HCT116 (cell line): ENCODE measurements around the gene RIPOR3. TPM values are rescaled to one million over a fixed set of nuclear protein-coding genes. Genes with fewer than 3 reads are reported as not detected.

Experiments used
- ATAC-seq: fragments of 200-7000 bp; cut with Tn5 transposase; 2 replicates; pipeline ENCODE4 v1.9.1; 2020; ENCODE audit warnings: mild to moderate bottlenecking, moderate library complexity
- BruUV-seq: library from RNA; stranded (reverse); fragments of 400-500 nt; replicated peaks from 2 replicates; lab custom pipeline; 2021; lab: Mats Ljungman, UMichigan
- CTCF ChIA-PET: fragments of 300-600 bp; sonication (Branson Sonifier 250); formaldehyde crosslinking; loops from one replicate; lab custom pipeline; 2021; ENCODE audit warnings: antibody characterized with exemption; lab: Charles Lee
- POLR2A ChIA-PET: fragments of 300-600, 350-600 bp; sonication (Branson Sonifier 250); formaldehyde crosslinking; loops from one replicate; lab custom pipeline; 2021; ENCODE audit warnings: antibody characterized with exemption; lab: Charles Lee
- RAD21 ChIA-PET, 2 experiments: fragments of 300-600 bp; sonication (Branson Sonifier 250); formaldehyde crosslinking; loops; one replicate each; lab custom pipeline; 2023; ENCODE audit warnings: low total read pairs in 2 of 2; ENCODE audit not compliant: uncharacterized antibody in 2 of 2, unreplicated experiment in 2 of 2, low non-redundant PET in 1 of 2; lab: Charles Lee
- DNase-seq: peaks from one replicate; pipeline ENCODE4 v3.0.0-alpha.2; 2010; ENCODE audit warnings: low read depth, low spot score
- H2AFZ ChIP-seq: fragments of 200-600 bp; shearing (Covaris generic), sonication (generic); 2 replicates; pipeline ENCODE4 v1.6.1; 2017; ENCODE audit warnings: low read depth, mixed run types, mixed read lengths, antibody characterized with exemption, low read length; ENCODE audit not compliant: poor library complexity, severe bottlenecking
- H3K27ac ChIP-seq: 2 replicates; pipeline ENCODE4 v1.5.1; 2012; ENCODE audit warnings: low read depth, low read length
- H3K27me3 ChIP-seq: fragments of 200-600 bp; sonication (generic); 2 replicates; pipeline ENCODE4 v1.6.1; 2016; ENCODE audit warnings: mixed run types, low read length, mixed read lengths; ENCODE audit not compliant: insufficient read depth
- H3K36me3 ChIP-seq, 2 experiments: fragments of 200-500 bp in 1 of 2; fragments of 200-600 bp in 1 of 2; sonication (Bioruptor generic) in 1 of 2; sonication (generic) in 1 of 2; 2 replicates each; pipeline versions ENCODE4 v1.5.1 to v1.6.1; 2014 to 2016; ENCODE audit warnings: low read length in 2 of 2, inconsistent platforms in 1 of 2, mixed read lengths in 1 of 2, mixed run types in 1 of 2; ENCODE audit not compliant: insufficient read depth in 2 of 2, control insufficient read depth in 1 of 2
- H3K4me1 ChIP-seq, 2 experiments: fragments of 200-600 bp in 1 of 2; sonication (generic) in 1 of 2; 2 replicates each; pipeline versions ENCODE4 v1.5.1 to v1.6.1; 2012 to 2017; ENCODE audit warnings: low read length in 2 of 2, inconsistent platforms in 1 of 2, mild to moderate bottlenecking in 1 of 2, mixed read lengths in 1 of 2, mixed run types in 1 of 2, moderate library complexity in 1 of 2; ENCODE audit not compliant: insufficient read depth in 2 of 2, control insufficient read depth in 1 of 2
- H3K4me2 ChIP-seq: fragments of 200-600 bp; sonication (generic); 2 replicates; pipeline ENCODE4 v1.6.1; 2017; ENCODE audit warnings: mixed run types, low read length, mixed read lengths
- H3K4me3 ChIP-seq, 2 experiments: fragments of 200-600 bp in 1 of 2; sonication (generic) in 1 of 2; replicated peaks in 1 of 2; 2 replicates each; pipeline ENCODE4 v1.5.1; 2011 to 2016; ENCODE audit warnings: low read length in 2 of 2, control low read depth in 1 of 2, low read depth in 1 of 2, mild to moderate bottlenecking in 1 of 2, mixed read lengths in 1 of 2, mixed run types in 1 of 2
- H3K79me2 ChIP-seq: fragments of 200-600 bp; sonication (generic); 2 replicates; pipeline ENCODE4 v1.6.1; 2017; ENCODE audit warnings: mild to moderate bottlenecking, mixed run types, low read length, moderate library complexity, mixed read lengths; ENCODE audit not compliant: insufficient read depth
- H3K9ac ChIP-seq: fragments of 200-600 bp; sonication (generic); 2 replicates; pipeline ENCODE4 v1.6.1; 2016; ENCODE audit warnings: low read length, mixed read lengths
- H3K9me2 ChIP-seq: fragments of 200-600 bp; sonication (generic), shearing (Covaris generic); 2 replicates; pipeline ENCODE4 v1.6.1; 2017; ENCODE audit warnings: mixed run types, mild to moderate bottlenecking, moderate library complexity; ENCODE audit not compliant: insufficient read depth
- H3K9me3 ChIP-seq, 2 experiments: fragments of 200-500 bp in 1 of 2; fragments of 200-600 bp in 1 of 2; sonication (Bioruptor generic) in 1 of 2; sonication (generic) in 1 of 2; 2 replicates each; pipeline ENCODE4 v1.6.1; 2014 to 2017; ENCODE audit warnings: low read length in 2 of 2, mixed read lengths in 2 of 2, inconsistent platforms in 1 of 2, low read depth in 1 of 2, mild to moderate bottlenecking in 1 of 2, mixed run types in 1 of 2, moderate library complexity in 1 of 2; ENCODE audit not compliant: control insufficient read depth in 1 of 2, insufficient read depth in 1 of 2
- H4K20me1 ChIP-seq: fragments of 200-600 bp; sonication (generic), shearing (Covaris generic); 2 replicates; pipeline ENCODE4 v1.6.1; 2017; ENCODE audit warnings: mixed run types, mild to moderate bottlenecking, moderate library complexity; ENCODE audit not compliant: insufficient read depth
- CEBPB ChIP-seq: IDR thresholded peaks from 2 replicates; pipeline ENCODE4 v1.6.1; 2012; ENCODE audit warnings: low read depth
- EGR1 ChIP-seq: IDR thresholded peaks from 2 replicates; pipeline ENCODE4 v1.6.1; 2012; ENCODE audit warnings: low read depth
- ELF1 ChIP-seq: IDR thresholded peaks from 2 replicates; pipeline ENCODE4 v1.6.1; 2012; ENCODE audit warnings: low read depth, borderline replicate concordance
- EZH2phosphoT487 ChIP-seq: fragments of 200-600 bp; IDR thresholded peaks from 2 replicates; pipeline ENCODE4 v1.6.1; 2018; ENCODE audit warnings: antibody characterized with exemption, borderline replicate concordance
- FOSL1 ChIP-seq: IDR thresholded peaks from 2 replicates; pipeline ENCODE4 v1.6.1; 2012; ENCODE audit warnings: low read depth
- POLR2A ChIP-seq: IDR thresholded peaks from 2 replicates; pipeline ENCODE4 v1.7.0; 2011; ENCODE audit warnings: borderline replicate concordance; ENCODE audit not compliant: insufficient read depth, insufficient read length; ENCODE audit errors: extremely low read depth
- POLR2AphosphoS5 ChIP-seq: IDR thresholded peaks from 2 replicates; pipeline ENCODE4 v1.6.1; 2011; ENCODE audit warnings: mild to moderate bottlenecking, low read depth, low read length, moderate library complexity
- RAD21 ChIP-seq: IDR thresholded peaks from 2 replicates; pipeline ENCODE4 v1.6.1; 2012; ENCODE audit warnings: low read depth, mild to moderate bottlenecking
- SIN3A ChIP-seq: IDR thresholded peaks from 2 replicates; pipeline ENCODE4 v1.6.1; 2012; ENCODE audit warnings: low read depth
- SP1 ChIP-seq: IDR thresholded peaks from 2 replicates; pipeline ENCODE4 v1.6.1; 2012; ENCODE audit warnings: low read depth
- TCF7L2 ChIP-seq: IDR thresholded peaks from 2 replicates; pipeline ENCODE4 v1.7.0; 2011; ENCODE audit warnings: borderline replicate concordance, inconsistent platforms; ENCODE audit not compliant: insufficient read depth, insufficient read length; ENCODE audit errors: extremely low read depth
- ZFX ChIP-seq: fragments of 450-650 bp; IDR thresholded peaks from 2 replicates; pipeline ENCODE4 v1.6.1; 2017
- ZNF274 ChIP-seq: fragments of 200-500 bp; sonication (Bioruptor generic); IDR thresholded peaks from 2 replicates; pipeline ENCODE4 v1.6.1; 2014; ENCODE audit warnings: mild to moderate bottlenecking, low read depth, low read length, inconsistent platforms
- intact Hi-C: fragments of 100-400 bp; cut with micrococcal nuclease; formaldehyde crosslinking; loops from 2 replicates; pipeline ENCODE4 v1.10.0; 2022
- total RNA-seq: library from RNA; stranded (reverse); gene quantifications from one replicate; pipeline ENCODE4 v1.2.1, GENCODE V29; 2021; ENCODE audit not compliant: unreplicated experiment
- TF ChIP-seq, protein P1 (sequence below): IDR thresholded peaks from 2 replicates; pipeline ENCODE4 v1.6.1; 2012
- TF ChIP-seq, protein P2 (sequence below): IDR thresholded peaks from 2 replicates; pipeline ENCODE4 v1.6.1; 2012
- TF ChIP-seq, protein P3 (sequence below), 3 experiments: fragments of 200-600 bp in 1 of 3; sonication (generic) in 1 of 3; IDR thresholded peaks in 2 of 3; conservative IDR thresholded peaks in 1 of 3; 2 replicates each; pipeline ENCODE4 v1.5.1; 2012 to 2017; ENCODE audit warnings: low read depth in 2 of 3, low read length in 2 of 3, antibody characterized with exemption in 1 of 3, borderline replicate concordance in 1 of 3, control low read depth in 1 of 3, mild to moderate bottlenecking in 1 of 3, mixed read lengths in 1 of 3, mixed run types in 1 of 3, moderate library complexity in 1 of 3; ENCODE audit not compliant: insufficient read depth in 1 of 3

RIPOR3 gene
- total RNA-seq, 1 experiment from 2014 or later: 0.22 TPM

DNA sequence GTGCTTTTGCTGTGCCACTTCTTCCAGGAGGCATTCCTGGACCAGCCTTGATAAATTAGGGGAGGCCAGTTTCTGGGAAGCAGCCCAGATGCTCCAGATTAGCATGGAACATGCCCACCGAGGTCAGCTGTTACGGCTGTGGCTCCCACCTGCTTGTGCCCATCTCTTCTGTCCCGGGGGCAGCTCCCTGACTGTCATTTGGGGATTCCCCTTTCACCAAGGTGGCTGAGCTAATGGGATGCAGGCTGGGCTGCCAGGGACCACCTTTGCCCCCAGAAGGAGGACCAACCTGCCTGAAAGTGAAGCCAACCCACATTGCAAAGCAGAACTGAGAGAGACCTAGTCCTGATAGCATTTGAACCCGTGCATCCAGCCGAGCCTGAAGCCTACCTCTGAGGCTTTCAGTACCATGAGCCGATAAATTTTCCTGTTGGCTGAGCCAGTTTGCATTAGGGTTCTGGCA lies 95.9 kb downstream of the RIPOR3 start:
- no peak overlapping the region for H2AFZ ChIP-seq
- no peak overlapping the region for H3K27ac ChIP-seq
- ChIA-PET POLR2A (no interaction called here), CTCF (no interaction called here), RAD21 (no interaction called here)
- intact Hi-C loops: no loop called here
- H3K27me3 ChIP-seq: no peaks in the 10 kb centered on the region
- ATAC-seq (no peak), DNase-seq (no peak)
- no peak overlapping the region for H3K4me3 ChIP-seq
- no peaks in the 10 kb centered on the region for H3K79me2 ChIP-seq
- H3K4me1 ChIP-seq: peaks cover 0 to 5% of the 10 kb centered on the region in 2 experiments; a peak in 1 of 4 replicates
- TF ChIP-seq EZH2phosphoT487: no peak
- no peak for TF ChIP-seq POLR2AphosphoS5
- TF ChIP-seq POLR2A: no peak
- no peak for TF ChIP-seq TCF7L2
- no peak for TF ChIP-seq ZFX
- no peak for TF ChIP-seq SIN3A
- TF ChIP-seq RAD21: no peak
- H3K4me2 ChIP-seq: no peak overlapping the region
- no peaks in the 10 kb centered on the region for H3K9me2 ChIP-seq
- H4K20me1 ChIP-seq: no peaks in the 10 kb centered on the region
- no peak overlapping the region for H3K9ac ChIP-seq
- H3K36me3 ChIP-seq: no peaks in the 10 kb centered on the region
- no peaks in the 10 kb centered on the region for H3K9me3 ChIP-seq
- BruUV-seq: no TSS peak

DNA sequence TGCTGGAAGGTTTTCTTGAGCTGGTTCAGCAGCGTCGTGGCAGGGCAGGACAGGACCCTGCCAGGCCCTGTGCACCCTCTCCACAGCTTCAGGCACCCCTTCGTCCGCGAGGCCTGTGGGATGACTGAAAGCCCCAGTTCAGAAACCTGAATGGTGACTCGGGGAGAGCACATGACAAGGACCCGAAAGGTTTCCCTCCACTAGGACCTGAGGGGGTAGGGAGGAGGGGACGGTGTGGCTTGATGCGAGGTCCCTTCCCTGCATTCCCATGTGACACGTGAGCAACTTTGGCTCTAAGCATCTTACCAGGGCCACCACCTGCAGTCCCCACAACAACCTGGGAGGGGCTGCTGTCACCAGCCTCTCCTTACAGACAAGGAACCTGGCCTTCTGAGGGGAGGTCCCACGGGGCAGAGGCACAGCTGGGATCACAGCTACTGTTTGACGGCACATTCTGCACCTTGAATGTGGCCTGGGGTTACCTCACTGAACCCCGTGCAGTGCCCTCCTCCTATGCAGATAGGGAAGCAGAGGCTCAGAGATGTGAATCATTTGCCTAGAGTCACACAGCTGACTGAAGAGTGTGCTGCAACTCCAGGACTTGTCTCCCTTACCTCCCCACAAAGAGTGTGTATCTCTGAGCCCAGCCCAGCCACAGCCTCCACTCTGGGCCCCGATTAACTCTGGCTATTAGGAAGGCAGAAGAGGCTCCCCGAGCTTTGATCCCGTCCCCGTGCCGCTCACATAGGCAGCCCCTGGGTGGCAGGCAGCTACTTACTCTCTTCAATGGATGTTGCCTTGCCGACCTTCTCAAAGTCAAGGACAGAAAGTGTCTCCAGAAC lies 96.5 kb downstream of the RIPOR3 start:
- ATAC-seq (peak; percentile 58), DNase-seq (no peak)
- POLR2A ChIA-PET: no interaction called here
- Histone ChIP-seq H3K9me2 (no peaks in the 10 kb centered on the region), H3K9ac (no peak overlapping the region), H4K20me1 (no peaks in the 10 kb centered on the region), H3K9me3 (no peaks in the 10 kb centered on the region), H2AFZ (no peak overlapping the region), H3K36me3 (no peaks in the 10 kb centered on the region), H3K4me3 (no peak overlapping the region), H3K4me1 (peaks cover 0 to 5% of the 10 kb centered on the region in 2 experiments; a peak in 1 of 4 replicates), H3K27ac (no peak overlapping the region), H3K27me3 (no peaks in the 10 kb centered on the region), H3K4me2 (no peak overlapping the region), H3K79me2 (no peaks in the 10 kb centered on the region)
- no TSS peak for BruUV-seq
- CTCF ChIA-PET: no interaction called here
- TF ChIP-seq CEBPB (no peak), RAD21 (no peak), POLR2A (no peak), SIN3A (no peak), SP1 (no peak), ZNF274 (no peak), ELF1 (no peak), FOSL1 (no peak), EGR1 (no peak), EZH2phosphoT487 (no peak)
- TF ChIP-seq, protein P1, sequence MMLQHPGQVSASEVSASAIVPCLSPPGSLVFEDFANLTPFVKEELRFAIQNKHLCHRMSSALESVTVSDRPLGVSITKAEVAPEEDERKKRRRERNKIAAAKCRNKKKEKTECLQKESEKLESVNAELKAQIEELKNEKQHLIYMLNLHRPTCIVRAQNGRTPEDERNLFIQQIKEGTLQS: no peak
- TF ChIP-seq, protein P2, sequence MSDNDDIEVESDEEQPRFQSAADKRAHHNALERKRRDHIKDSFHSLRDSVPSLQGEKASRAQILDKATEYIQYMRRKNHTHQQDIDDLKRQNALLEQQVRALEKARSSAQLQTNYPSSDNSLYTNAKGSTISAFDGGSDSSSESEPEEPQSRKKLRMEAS: no peak
- TF ChIP-seq, protein P3, sequence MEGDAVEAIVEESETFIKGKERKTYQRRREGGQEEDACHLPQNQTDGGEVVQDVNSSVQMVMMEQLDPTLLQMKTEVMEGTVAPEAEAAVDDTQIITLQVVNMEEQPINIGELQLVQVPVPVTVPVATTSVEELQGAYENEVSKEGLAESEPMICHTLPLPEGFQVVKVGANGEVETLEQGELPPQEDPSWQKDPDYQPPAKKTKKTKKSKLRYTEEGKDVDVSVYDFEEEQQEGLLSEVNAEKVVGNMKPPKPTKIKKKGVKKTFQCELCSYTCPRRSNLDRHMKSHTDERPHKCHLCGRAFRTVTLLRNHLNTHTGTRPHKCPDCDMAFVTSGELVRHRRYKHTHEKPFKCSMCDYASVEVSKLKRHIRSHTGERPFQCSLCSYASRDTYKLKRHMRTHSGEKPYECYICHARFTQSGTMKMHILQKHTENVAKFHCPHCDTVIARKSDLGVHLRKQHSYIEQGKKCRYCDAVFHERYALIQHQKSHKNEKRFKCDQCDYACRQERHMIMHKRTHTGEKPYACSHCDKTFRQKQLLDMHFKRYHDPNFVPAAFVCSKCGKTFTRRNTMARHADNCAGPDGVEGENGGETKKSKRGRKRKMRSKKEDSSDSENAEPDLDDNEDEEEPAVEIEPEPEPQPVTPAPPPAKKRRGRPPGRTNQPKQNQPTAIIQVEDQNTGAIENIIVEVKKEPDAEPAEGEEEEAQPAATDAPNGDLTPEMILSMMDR (IDR thresholded peaks at IDR 0.05 in 2 of 3, conservative IDR thresholded peaks at IDR 0.05 in 1 of 3; ENCODE audit: borderline replicate concordance in 1 of 3, insufficient read depth in 1 of 3, low read depth in 2 of 3, low read length in 2 of 3): no peak
- intact Hi-C loops: no loop called here
- RAD21 ChIA-PET: no interaction called here
